Activated T-cell treated with anti-CD3 and anti-CD28 coated beads for 48 hours (primary cell): Measurements from ENCODE around the gene MTHFR.

ENCODE experiments used
- DNase-seq: peaks from one replicate; pipeline ENCODE4 v3.0.0-alpha.2; 2020; ENCODE audit warnings: low read depth

Gene MTHFR

GRCh38 chr1:11797525-11798216 is 8.1 kb downstream of the MTHFR start:
- no peak for DNase-seq

- DNase-seq, result no peak
These were observed 9.5 kb downstream of the MTHFR start for GRCh38 chr1:11796036-11796828.

GRCh38 chr1:11795238-11795890 is 10.4 kb downstream of the MTHFR start:
- no peak for DNase-seq

DNA sequence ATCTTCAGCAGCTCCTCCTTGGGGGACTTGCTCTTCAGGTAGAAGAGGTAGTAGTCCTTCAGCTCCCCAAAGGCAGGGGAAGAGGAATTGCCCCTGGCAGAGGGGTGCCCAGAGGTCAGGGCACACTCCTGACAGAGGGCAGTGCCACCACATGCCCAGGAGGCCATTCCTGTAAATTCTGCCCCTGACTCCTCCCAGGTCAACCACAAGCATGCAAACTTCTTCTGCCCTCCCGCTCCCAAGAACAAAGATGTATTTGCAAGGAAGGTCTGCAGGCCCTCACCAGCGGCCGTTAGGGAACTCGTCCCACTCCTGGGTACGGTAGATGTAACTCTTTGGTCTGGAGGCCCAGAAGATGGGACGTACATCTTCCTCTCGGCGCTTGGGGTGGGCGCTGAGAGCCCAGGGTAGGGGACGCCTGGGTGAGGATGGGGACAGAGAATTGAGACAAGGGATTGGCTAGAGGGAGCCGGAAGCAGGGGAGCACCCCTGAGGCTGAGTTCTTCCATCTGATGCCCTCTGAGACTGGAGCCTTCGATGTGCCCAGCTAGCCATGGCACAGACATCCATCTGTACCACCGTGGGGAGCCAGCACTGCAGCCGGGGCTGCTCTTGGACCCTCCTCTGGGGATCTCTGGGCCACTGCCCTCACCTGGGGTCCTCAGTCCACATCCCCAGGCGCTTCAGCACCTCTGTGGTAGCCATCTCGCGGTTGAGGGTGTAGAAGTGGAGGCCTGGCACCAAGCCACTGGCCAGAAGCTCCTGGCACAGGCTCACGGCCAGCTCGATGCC is 11.1 kb downstream of the MTHFR start:
- DNase-seq, result no peak

- DNase-seq, result no peak
These were observed 11.9 kb downstream of the MTHFR start for GRCh38 chr1:11793819-11794218.

GRCh38 chr1:11792106-11792505 is 13.7 kb downstream of the MTHFR start:
- DNase-seq, result no peak

DNA sequence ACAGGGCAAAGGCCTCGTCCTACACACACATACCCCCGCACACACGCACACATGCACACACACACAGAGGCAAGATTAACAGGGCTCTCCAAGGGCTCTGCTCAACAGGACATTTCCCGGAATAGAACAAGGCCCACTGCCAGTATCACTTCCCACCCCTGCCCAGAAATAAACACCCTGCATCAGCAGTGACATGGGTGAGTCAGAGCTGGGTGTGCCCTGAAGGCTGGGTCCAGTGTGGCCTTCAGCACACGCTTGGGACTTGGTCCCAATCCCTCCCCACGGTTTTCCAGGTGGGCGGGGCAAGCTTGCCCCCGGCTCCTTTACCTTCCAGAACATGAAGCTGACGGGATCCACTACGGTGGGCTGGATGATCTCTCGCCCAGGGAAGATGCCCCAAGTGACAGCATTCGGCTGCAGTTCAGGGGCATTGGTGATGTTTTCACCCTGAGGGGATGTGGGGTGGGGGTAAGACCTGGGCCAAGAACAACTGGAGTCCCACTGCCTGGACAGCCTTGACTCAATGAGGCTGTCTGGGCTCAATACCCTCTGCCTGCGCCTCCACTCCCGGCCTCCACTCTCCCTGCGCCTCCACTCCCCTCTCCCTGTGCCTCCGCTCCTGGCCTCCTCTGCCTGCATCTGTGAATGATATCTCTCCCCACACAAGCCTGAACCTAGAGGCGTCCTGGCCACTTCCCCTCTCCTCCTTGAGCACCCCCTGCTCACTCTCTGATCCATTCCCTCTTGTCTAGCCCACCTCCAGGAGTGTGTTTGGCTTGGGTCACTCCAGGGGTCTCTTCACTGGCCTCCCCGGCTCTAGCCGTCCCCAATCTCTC is 14.7 kb downstream of the MTHFR start:
- DNase-seq, result no peak

GRCh38 chr1:11790101-11790879 is 15.5 kb downstream of the MTHFR start:
- no peak for DNase-seq

- no peak for DNase-seq
These were observed 16.4 kb downstream of the MTHFR start for GRCh38 chr1:11789126-11790067.

- DNase-seq, result no peak
These were observed 17.2 kb downstream of the MTHFR start for GRCh38 chr1:11788549-11789053.

- DNase-seq, result no peak
These were observed 17.8 kb downstream of the MTHFR start for GRCh38 chr1:11787804-11788436.

DNA sequence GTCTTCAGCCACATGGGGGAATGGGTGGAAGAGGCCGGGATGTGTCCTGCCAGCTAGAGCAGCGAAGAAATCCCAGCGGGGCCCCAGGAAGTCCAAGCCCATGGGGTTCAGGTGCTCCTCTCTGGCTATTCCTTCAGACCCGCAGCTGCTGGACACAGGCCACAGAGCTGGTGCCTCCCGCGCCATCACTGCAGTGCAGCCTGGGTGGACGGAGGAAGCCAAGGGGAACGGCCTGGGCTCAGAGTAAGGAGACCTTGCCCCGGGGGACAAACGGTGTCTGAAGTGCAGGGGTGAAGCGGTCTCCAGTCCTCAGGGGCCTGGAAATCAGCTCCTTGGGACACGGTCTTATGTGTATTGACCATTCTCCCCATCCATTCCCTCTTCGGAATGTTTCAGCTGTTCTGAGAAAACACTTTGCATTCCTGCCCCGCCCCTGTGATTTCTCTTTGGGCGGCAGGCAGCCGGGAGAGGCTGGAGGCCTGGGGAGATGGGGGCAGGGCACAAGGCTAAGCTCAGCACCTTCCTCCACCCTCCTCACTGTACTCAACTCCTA is 18.4 kb downstream of the MTHFR start:
- DNase-seq, result no peak

- DNase-seq, result no peak
These were observed 19.6 kb downstream of the MTHFR start for GRCh38 chr1:11786168-11786567.

DNA sequence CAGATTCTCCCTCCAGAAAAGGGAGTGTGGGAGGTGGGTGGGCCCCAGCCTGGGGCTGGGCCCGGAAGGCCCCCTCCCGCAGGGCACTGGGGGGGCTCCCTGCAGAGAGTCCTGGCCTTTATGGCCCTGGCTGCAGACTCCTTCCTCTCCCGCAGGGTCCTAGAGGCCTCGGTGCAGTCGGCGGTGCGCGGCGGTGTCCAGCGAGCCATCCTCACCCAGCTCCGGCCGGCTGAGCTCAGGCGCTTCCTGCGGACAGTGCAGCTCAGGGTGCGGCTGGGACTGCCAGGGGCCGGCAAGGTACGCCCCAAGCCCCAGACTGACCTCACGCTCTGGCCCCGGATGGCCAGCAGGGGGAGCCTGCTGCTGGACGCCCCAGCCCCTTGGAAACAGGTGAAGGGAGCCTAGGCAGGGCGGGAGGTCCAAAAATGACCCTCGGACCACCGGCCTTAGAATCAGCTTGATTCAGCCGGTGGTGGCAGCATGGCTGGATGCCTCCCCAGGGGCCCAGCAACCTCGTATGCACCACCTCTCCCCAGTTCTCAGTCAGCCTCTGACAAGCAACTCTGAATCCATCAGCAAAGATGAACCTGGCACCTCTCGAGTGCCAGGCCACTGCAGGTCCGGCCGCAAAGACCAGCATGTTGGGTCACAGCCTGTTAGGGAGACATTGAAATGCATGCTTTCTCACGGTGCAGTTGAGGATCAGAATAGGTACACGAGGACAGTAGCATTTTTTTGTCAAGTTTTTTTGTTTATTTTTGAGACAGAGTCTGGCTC is 20.6 kb downstream of the MTHFR start:
- DNase-seq, result peak; percentile 43

DNA sequence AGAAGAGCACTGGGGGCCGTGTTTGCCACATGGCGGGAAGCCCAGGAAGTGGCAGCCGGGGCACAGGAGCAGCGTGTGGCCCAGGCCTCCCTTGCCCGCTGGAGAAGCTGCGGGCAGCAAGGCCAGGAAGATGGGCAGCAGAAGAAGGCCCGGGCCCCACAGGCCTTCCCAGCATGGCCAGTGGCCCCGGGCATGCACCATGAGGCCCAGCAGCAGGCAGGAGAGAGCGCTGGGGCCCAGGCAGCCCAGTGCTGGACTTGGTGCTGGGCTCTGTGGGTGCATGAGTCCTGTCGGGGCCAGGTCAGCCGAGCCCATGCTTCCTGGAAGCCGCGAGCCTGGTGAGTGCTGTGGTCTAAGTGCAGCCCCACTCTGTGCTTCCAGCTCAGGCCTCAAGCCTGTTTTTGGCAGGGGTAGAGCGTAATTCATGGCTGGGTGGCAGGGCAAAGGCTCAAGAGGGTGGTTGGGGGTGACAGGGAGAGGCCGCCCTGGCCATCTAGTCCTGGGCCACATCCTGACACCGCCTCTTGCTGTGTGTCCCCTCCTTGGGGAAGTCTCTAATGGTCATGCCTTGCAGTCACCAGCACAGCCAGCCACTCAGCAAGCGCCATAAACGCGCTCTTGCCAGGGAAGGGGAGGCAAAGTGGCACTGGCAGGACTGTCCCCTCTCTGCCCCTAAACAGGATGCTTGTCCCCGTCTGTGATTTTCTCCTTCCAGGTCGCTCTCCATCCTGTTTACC is 21.3 kb downstream of the MTHFR start:
- DNase-seq, result no peak

DNA sequence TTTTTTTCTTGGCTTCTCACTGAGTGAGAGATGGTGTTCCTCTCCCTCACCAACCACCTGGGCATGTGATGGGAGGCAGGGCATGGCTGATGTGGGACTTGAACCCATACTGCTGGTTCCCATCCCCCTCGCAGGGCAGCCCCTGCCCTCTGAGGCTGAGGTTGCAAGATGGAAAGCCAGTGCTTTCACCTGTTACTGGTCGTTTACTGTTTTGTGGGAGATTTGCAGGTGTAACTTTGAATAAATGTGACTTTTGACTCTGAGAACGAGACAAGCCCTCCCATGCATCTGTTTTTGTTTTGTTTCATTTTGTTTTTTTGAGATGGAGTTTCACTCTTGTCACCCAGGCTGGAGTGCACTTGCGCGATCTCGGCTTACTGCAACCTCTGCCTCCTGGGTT is 22.2 kb downstream of the MTHFR start:
- DNase-seq, result no peak
